GM12892 (cell line): ENCODE data around the gene PLEKHG3.

Experiments
- DNase-seq: peaks from one replicate; pipeline ENCODE4 v3.0.0; 2011; ENCODE audit not compliant: insufficient read length
- FAIRE-seq: peaks from 2 replicates; lab custom pipeline; 2011; peaks lifted over from hg19 to GRCh38; lab: Jason Lieb, UNC
- POLR2A ChIP-seq: IDR thresholded peaks from 2 replicates; pipeline ENCODE4 v1.6.1; 2011; ENCODE audit warnings: low read depth, low read length, control low read depth
- POLR2AphosphoS5 ChIP-seq: IDR thresholded peaks from 2 replicates; pipeline ENCODE4 v1.6.1; 2011; ENCODE audit warnings: low read depth, low read length, control low read depth
- TAF1 ChIP-seq: IDR thresholded peaks from 2 replicates; pipeline ENCODE4 v1.6.1; 2011; ENCODE audit warnings: low read depth, mild to moderate bottlenecking, control low read depth, low read length, borderline replicate concordance

PLEKHG3 gene

DNA sequence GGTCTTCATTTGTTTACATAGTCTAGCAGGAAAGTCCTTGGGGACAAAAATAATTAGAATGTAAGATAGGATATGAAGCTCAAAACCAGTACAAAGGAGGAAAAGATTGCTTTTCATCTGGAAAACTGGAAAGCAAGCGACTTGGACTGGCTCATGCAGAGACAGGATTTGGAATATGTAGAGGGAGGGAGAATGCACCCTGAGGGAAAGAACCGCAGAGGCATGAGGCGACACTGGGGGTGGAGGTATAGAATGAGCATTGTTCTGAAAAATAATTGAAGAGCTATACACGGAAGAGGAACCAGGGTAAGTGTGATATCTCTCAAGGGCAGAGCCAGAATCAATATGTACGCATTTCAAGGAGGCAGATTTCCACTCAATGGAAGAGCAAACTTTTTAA lies 85.5 kb downstream of the PLEKHG3 start:
- FAIRE-seq, result no peak
- DNase-seq, result no peak
- TF ChIP-seq POLR2AphosphoS5 (no peak), TAF1 (no peak), POLR2A (no peak)

- FAIRE-seq (no peak), DNase-seq (no peak)
- TF ChIP-seq TAF1, result no peak
- no peak for TF ChIP-seq POLR2A
- no peak for TF ChIP-seq POLR2AphosphoS5
Observed at GRCh38 chr14:64790478-64790877, 86.3 kb downstream of the PLEKHG3 start.

DNA sequence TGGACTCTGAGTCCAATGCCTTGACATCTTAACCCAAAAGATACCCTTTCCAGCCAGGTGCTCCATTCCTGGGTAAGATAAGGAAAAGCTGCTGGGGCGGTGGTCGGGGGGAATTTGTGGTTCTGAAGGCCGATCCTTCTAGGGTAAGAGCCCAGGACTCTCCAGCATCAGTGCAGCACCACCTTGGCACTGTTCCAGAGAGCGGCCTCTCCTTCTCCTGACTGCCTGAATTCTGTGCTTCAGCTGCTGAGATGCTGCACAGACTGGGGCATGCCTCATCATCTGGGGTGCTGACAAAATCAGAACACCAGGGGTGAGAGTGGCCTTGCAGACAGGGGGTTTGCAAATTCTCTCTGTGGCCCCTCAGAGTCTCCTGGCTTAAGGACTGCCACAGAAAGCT lies 88.0 kb downstream of the PLEKHG3 start:
- FAIRE-seq (no peak), DNase-seq (no peak)

DNA sequence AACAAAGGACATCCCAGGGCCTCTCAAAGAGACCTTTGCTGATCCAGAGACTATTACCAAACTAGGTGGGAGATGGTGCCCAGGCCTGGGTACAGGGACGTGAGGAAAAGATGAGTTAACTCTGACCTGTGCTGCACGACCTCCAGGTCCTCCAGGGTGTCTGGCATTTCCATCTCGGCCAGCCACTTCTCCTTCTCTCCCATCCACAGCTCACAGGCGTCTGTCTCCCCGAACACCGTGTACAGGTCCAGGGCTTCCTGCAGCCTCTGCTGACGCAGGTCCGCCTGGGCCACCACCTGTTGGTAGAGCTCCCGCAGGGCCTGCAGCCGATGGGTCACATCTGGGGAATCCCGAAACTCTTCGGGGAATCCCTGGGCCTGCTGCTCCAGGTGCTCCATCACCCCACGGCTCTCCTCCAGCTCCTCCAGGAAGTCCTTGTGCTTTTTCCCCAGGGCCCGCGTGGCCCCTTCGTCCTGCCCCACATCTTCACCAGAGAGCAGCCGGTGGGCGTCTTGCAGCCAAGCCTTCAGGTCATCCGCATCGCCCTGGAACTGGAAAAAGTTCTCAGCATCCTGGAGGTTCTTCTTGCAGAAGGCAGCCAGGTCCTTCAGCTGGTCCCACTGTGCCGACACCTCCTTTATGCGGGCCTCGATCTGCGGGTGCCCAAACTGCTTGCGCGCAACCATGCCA lies 88.8 kb downstream of the PLEKHG3 start:
- DNase-seq, result no peak
- FAIRE-seq, result no peak
- TF ChIP-seq POLR2A (no peak), TAF1 (no peak), POLR2AphosphoS5 (no peak)

More for the DNA sequence above, 88.0 kb downstream of the PLEKHG3 start:
- TF ChIP-seq TAF1 (no peak), POLR2AphosphoS5 (no peak), POLR2A (no peak)

GRCh38 chr14:64795211-64795610 lies 91.0 kb downstream of the PLEKHG3 start:
- FAIRE-seq (no peak), DNase-seq (no peak)
- no peak for TF ChIP-seq POLR2AphosphoS5
- TF ChIP-seq POLR2A, result no peak
- no peak for TF ChIP-seq TAF1

GRCh38 chr14:64795921-64796320 lies 91.7 kb downstream of the PLEKHG3 start:
- FAIRE-seq (no peak), DNase-seq (no peak)
- TF ChIP-seq POLR2A (no peak), POLR2AphosphoS5 (no peak), TAF1 (no peak)

- TF ChIP-seq POLR2A (no peak), POLR2AphosphoS5 (no peak), TAF1 (no peak)
- DNase-seq (no peak), FAIRE-seq (no peak)
Observed at GRCh38 chr14:64796369-64796768, 92.1 kb downstream of the PLEKHG3 start.

- no peak for DNase-seq
- no peak for FAIRE-seq
- no peak for TF ChIP-seq POLR2AphosphoS5
- no peak for TF ChIP-seq TAF1
- no peak for TF ChIP-seq POLR2A
Observed at GRCh38 chr14:64799555-64799954, 95.3 kb downstream of the PLEKHG3 start.
